GM21528 (cell line): Measurements from ENCODE around the gene DOCK2.
"Not testable (repeated sequence)": the region's sequence is repeated elsewhere in the genome, so short reads cannot be mapped to it uniquely, and the experiment has no call there.

Source experiments
- ATAC-seq: cut with Tn5 transposase; IDR thresholded peaks from one replicate; pipeline ENCODE4 v1.9.1; 2021; ENCODE audit warnings: mild to moderate bottlenecking, moderate library complexity; ENCODE audit not compliant: unreplicated experiment, low FRiP score

The DOCK2 gene

GRCh38 chr5:169636477-169637084 lies 494 bp upstream of the DOCK2 start:
- ATAC-seq, result no peak

- ATAC-seq, result peak; percentile 61
These were observed 560 bp downstream of the DOCK2 start for GRCh38 chr5:169637549-169638121.

GRCh38 chr5:169641253-169641652 lies 4.2 kb downstream of the DOCK2 start:
- no peak for ATAC-seq

GRCh38 chr5:169646856-169647255 lies 9.8 kb downstream of the DOCK2 start:
- no peak for ATAC-seq

GRCh38 chr5:169647566-169647965 lies 10.5 kb downstream of the DOCK2 start:
- peak; percentile 40 for ATAC-seq

- no peak for ATAC-seq
These were observed 11.7 kb downstream of the DOCK2 start for GRCh38 chr5:169648725-169649310.

- no peak for ATAC-seq
These were observed 12.4 kb downstream of the DOCK2 start for GRCh38 chr5:169649486-169649885.

GRCh38 chr5:169650701-169651331 lies 13.7 kb downstream of the DOCK2 start:
- ATAC-seq, result peak; percentile 48

- ATAC-seq, result no peak
These were observed 14.5 kb downstream of the DOCK2 start for GRCh38 chr5:169651526-169651925.

- ATAC-seq, result no peak
These were observed 15.0 kb downstream of the DOCK2 start for GRCh38 chr5:169652057-169652456.

GRCh38 chr5:169653091-169653490 lies 16.0 kb downstream of the DOCK2 start:
- ATAC-seq, result no peak

- no peak for ATAC-seq
These were observed 18.3 kb downstream of the DOCK2 start for GRCh38 chr5:169655353-169655752.

- peak; percentile 73 for ATAC-seq
These were observed 19.2 kb downstream of the DOCK2 start for GRCh38 chr5:169656125-169656901.

- ATAC-seq, result no peak
These were observed 20.1 kb downstream of the DOCK2 start for GRCh38 chr5:169657127-169657526.

- not testable (repeated sequence) for ATAC-seq
These were observed 25.4 kb downstream of the DOCK2 start for GRCh38 chr5:169662451-169662850.

GRCh38 chr5:169663537-169663936 lies 26.5 kb downstream of the DOCK2 start:
- ATAC-seq, result no peak

GRCh38 chr5:169666365-169666764 lies 29.3 kb downstream of the DOCK2 start:
- ATAC-seq, result no peak

GRCh38 chr5:169667896-169668674 lies 31.0 kb downstream of the DOCK2 start:
- ATAC-seq, result no peak

- no peak for ATAC-seq
These were observed 31.7 kb downstream of the DOCK2 start for GRCh38 chr5:169668732-169669131.
